GM12878 (cell line): Measurements from ENCODE around the gene HERPUD2. TPM values are rescaled to one million over a fixed set of nuclear protein-coding genes. Genes with fewer than 3 reads are reported as not detected.

Source experiments
- ATAC-seq: fragments of 200-7000 bp; cut with Tn5 transposase; 3 replicates; pipeline ENCODE4 v1.9.1; 2020; ENCODE audit warnings: mild to moderate bottlenecking, moderate library complexity
- BruUV-seq: library from RNA; stranded (reverse); fragments of 400-500 nt; replicated peaks from 2 replicates; lab custom pipeline; 2021; lab: Mats Ljungman, UMichigan
- CTCF ChIA-PET: fragments of 300-600 bp; sonication (Branson Sonifier 250); formaldehyde crosslinking; extraction: SDS; loops from one replicate; lab custom pipeline; 2021; ENCODE audit warnings: inconsistent platforms; lab: Yijun Ruan, JAX
- POLR2A ChIA-PET: fragments of 350-600 bp; formaldehyde crosslinking; extraction: SDS; loops from one replicate; lab custom pipeline; 2021; ENCODE audit warnings: inconsistent platforms; lab: Charles Lee
- RAD21 ChIA-PET: fragments of 300-600 bp; sonication (Branson Sonifier 250); formaldehyde crosslinking; loops from one replicate; lab custom pipeline; 2023; ENCODE audit warnings: antibody characterized with exemption; ENCODE audit not compliant: unreplicated experiment; lab: Charles Lee
- SMC1A ChIA-PET: fragments of 300-600 bp; sonication (Branson Sonifier 250); formaldehyde crosslinking; loops from one replicate; lab custom pipeline; 2023; ENCODE audit not compliant: unreplicated experiment, uncharacterized antibody; lab: Charles Lee
- DNase-seq: peaks from one replicate; pipeline ENCODE4 v3.0.0-alpha.2; 2011; ENCODE audit warnings: low read depth, low spot score
- FAIRE-seq: peaks from 3 replicates; lab custom pipeline; 2011; peaks lifted over from hg19 to GRCh38; lab: Jason Lieb, UNC
- H2AFZ ChIP-seq: 2 replicates; pipeline ENCODE4 v1.6.0; 2011; ENCODE audit warnings: low read depth, low read length, control low read depth; ENCODE audit not compliant: control insufficient read depth
- H3K27ac ChIP-seq: 2 replicates; pipeline ENCODE4 v1.5.1; 2011; ENCODE audit warnings: control low read depth; ENCODE audit not compliant: control insufficient read depth, insufficient read depth
- H3K27me3 ChIP-seq, 2 experiments: replicated peaks in 1 of 2; 2 replicates each; pipeline versions ENCODE4 v1.6.0 to v1.6.1; 2011; ENCODE audit warnings: low read length in 1 of 2; ENCODE audit not compliant: control insufficient read depth in 2 of 2, insufficient read depth in 2 of 2
- H3K36me3 ChIP-seq, 2 experiments: 2 replicates each; pipeline ENCODE4 v1.5.1; 2011; ENCODE audit warnings: low read length in 1 of 2; ENCODE audit not compliant: control insufficient read depth in 2 of 2, insufficient read depth in 2 of 2
- H3K4me1 ChIP-seq: 2 replicates; pipeline ENCODE4 v1.6.1; 2011; ENCODE audit warnings: mild to moderate bottlenecking, low read length, moderate library complexity, mixed read lengths; ENCODE audit not compliant: control insufficient read depth, insufficient read depth
- H3K4me2 ChIP-seq: 2 replicates; pipeline ENCODE4 v1.6.0; 2011; ENCODE audit warnings: control low read depth; ENCODE audit not compliant: control insufficient read depth, insufficient read depth
- H3K4me3 ChIP-seq: fragments of 200-600 bp; sonication (generic); 2 replicates; pipeline ENCODE4 v1.5.1; 2016
- H3K79me2 ChIP-seq: 2 replicates; pipeline ENCODE4 v1.6.0; 2011; ENCODE audit warnings: low read length; ENCODE audit not compliant: control insufficient read depth, insufficient read depth
- H3K9ac ChIP-seq: 2 replicates; pipeline ENCODE4 v1.8.0; 2011; ENCODE audit warnings: low read length, control low read depth, mixed read lengths; ENCODE audit not compliant: control insufficient read depth, insufficient read depth
- H3K9me3 ChIP-seq: replicated peaks from 3 replicates; pipeline ENCODE4 v1.5.1; 2011; ENCODE audit warnings: mild to moderate bottlenecking, low read length; ENCODE audit not compliant: control insufficient read depth, insufficient read depth
- H4K20me1 ChIP-seq: 2 replicates; pipeline ENCODE4 v1.6.0; 2011; ENCODE audit not compliant: control insufficient read depth, insufficient read depth
- BACH1 ChIP-seq: fragments of 450-650 bp; IDR thresholded peaks from 2 replicates; pipeline ENCODE4 v1.6.1; 2017; ENCODE audit warnings: mild to moderate bottlenecking, borderline replicate concordance
- CEBPB ChIP-seq, 2 experiments: fragments of 150-350 bp in 1 of 2; IDR thresholded peaks; 2 replicates each; pipeline ENCODE4 v1.6.1; 2012 to 2014; ENCODE audit warnings: low read depth in 2 of 2, low read length in 2 of 2, borderline replicate concordance in 1 of 2, inconsistent platforms in 1 of 2
- CHD4 ChIP-seq: fragments of 200-600 bp; sonication (generic); IDR thresholded peaks from 2 replicates; pipeline ENCODE4 v1.6.1; 2016; ENCODE audit warnings: mild to moderate bottlenecking
- ETV6 ChIP-seq, 2 experiments: fragments of 450-650 bp in 1 of 2; IDR thresholded peaks in 1 of 2; conservative IDR thresholded peaks in 1 of 2; 2 replicates each; pipeline ENCODE4 v1.6.1; 2014; ENCODE audit warnings: antibody characterized with exemption in 1 of 2, borderline replicate concordance in 1 of 2, low read depth in 1 of 2, mild to moderate bottlenecking in 1 of 2, moderate library complexity in 1 of 2
- FOS ChIP-seq: IDR thresholded peaks from 3 replicates; pipeline ENCODE4 v1.6.1; 2011; ENCODE audit warnings: borderline replicate concordance; ENCODE audit not compliant: insufficient read length; ENCODE audit errors: extremely low read depth
- HCFC1 ChIP-seq: fragments of 150-350 bp; IDR thresholded peaks from 2 replicates; pipeline ENCODE4 v1.6.1; 2014; ENCODE audit warnings: low read length
- MEF2B ChIP-seq: fragments of 450-650 bp; IDR thresholded peaks from 2 replicates; pipeline ENCODE4 v1.6.1; 2018; ENCODE audit warnings: mild to moderate bottlenecking, moderate library complexity; ENCODE audit not compliant: partially characterized antibody, poor library complexity, severe bottlenecking
- NR2C2 ChIP-seq: IDR thresholded peaks from 2 replicates; pipeline ENCODE4 v1.6.1; 2011; ENCODE audit warnings: borderline replicate concordance, low read depth; ENCODE audit not compliant: control insufficient read depth, insufficient read length
- PRDM15 ChIP-seq: fragments of 450-650 bp; formaldehyde crosslinking; IDR thresholded peaks from 2 replicates; pipeline ENCODE4 v1.4.0; 2020; ENCODE audit warnings: mild to moderate bottlenecking, moderate library complexity
- STAT3 ChIP-seq: IDR thresholded peaks from 2 replicates; pipeline ENCODE4 v1.6.1; 2011; ENCODE audit warnings: low read depth, low read length, improper control_type of control experiment
- ZBTB4 ChIP-seq: fragments of 450-650 bp; formaldehyde crosslinking; IDR thresholded peaks from 2 replicates; pipeline ENCODE4 v1.4.0; 2022; ENCODE audit warnings: mild to moderate bottlenecking, moderate library complexity
- ZNF687 ChIP-seq: fragments of 450-650 bp; IDR thresholded peaks from 2 replicates; pipeline ENCODE4 v1.6.1; 2017; ENCODE audit warnings: mild to moderate bottlenecking, moderate library complexity
- WGBS: methylation state at CpG from one replicate; pipeline ENCODE4 v1.1.6; 2016; ENCODE audit warnings: low lambda C conversion rate; ENCODE audit not compliant: insufficient replicate concordance, insufficient coverage; ENCODE audit errors: missing lambda C conversion rate; 5-methylcytosine and 5-hydroxymethylcytosine counted together
- in situ Hi-C: fragments of 300-500 bp; cut with MboI; formaldehyde crosslinking; loops from 9 replicates; pipeline ENCODE4 v1.14.3; 2018; ENCODE audit warnings: mixed read lengths
- intact Hi-C: fragments of 100-400 bp; cut with micrococcal nuclease; formaldehyde crosslinking; loops from one replicate; pipeline ENCODE4 v1.14.2; 2022; ENCODE audit not compliant: unreplicated experiment
- polyA plus RNA-seq, 11 experiments: library from polyadenylated mRNA; depleted of rRNA in 4 of 11; unstranded in 6 of 11; stranded (reverse) in 5 of 11; fragments of >200 nt; fragmentation: Nextera tagmentation in 4 of 11; fragmentation: Illumina TruSeq in 1 of 11; extraction: Ambion mirVana in 4 of 11; extraction: Trizol in 1 of 11; gene quantifications; 1 replicate in 1 of 11; 2 replicates in 10 of 11; pipeline versions ENCODE4 v1.2.1 to v1.2.3, GENCODE V29; 2011 to 2016; ENCODE audit warnings: inconsistent platforms in 2 of 11, missing spikeins in 2 of 11, low read depth in 1 of 11
- total RNA-seq, 4 experiments: library from RNA; depleted of rRNA in 3 of 4; stranded (reverse); fragments of >200 nt in 3 of 4; fragmentation: Illumina TruSeq in 1 of 4; extraction: Trizol in 1 of 4; gene quantifications; 2 replicates each; pipeline versions ENCODE4 v1.2.1 to v1.2.3, GENCODE V29; 2013 to 2021

Gene HERPUD2
- total and polyA plus RNA-seq, 10 of the 15 experiments (the other 5 are each of a cell fraction or from before 2014, with no cell fraction given): 4.7 to 69.6 (median 13.9) TPM

- intact Hi-C loops: no loop called here
- DNase-seq: no peak
- Histone ChIP-seq H4K20me1 (no peaks in the 10 kb centered on the region), H3K27ac (no peak overlapping the region), H3K79me2 (no peaks in the 10 kb centered on the region), H3K4me1 (no peaks in the 10 kb centered on the region), H3K9me3 (no peaks in the 10 kb centered on the region), H3K27me3 (no peaks in the 10 kb centered on the region), H2AFZ (no peak overlapping the region), H3K9ac (no peak overlapping the region), H3K4me2 (no peak overlapping the region), H3K4me3 (no peak overlapping the region), H3K36me3 (no peaks in the 10 kb centered on the region)
- POLR2A ChIA-PET: interaction anchor here (1.7 kb wide), 1 partner anchor 66 kb away, joined by 6 read pairs; no protein-coding TSS in a partner anchor
- peak; percentile 13 for FAIRE-seq
- SMC1A ChIA-PET: interaction anchor here (1.0 to 3.1 kb wide), 7 partner anchors 10 to 170 kb away, joined by 3 to 26 read pairs (median 5); no protein-coding TSS in a partner anchor
- WGBS: 100% methylated on average over 1 of the region's 1 CpG
- in situ Hi-C loops: no loop called here
- peak; percentile 39; the same call in 2 of the 3 replicates for ATAC-seq
- RAD21 ChIA-PET: interaction anchor here (2.7 kb wide), 1 partner anchor 11 kb away, joined by 13 read pairs; no protein-coding TSS in a partner anchor
- BruUV-seq: no TSS peak
- CTCF ChIA-PET: interaction anchor here (0.8 to 2.0 kb wide), 5 partner anchors 11 to 113 kb away, joined by 3 to 11 read pairs (median 4); no protein-coding TSS in a partner anchor
- TF ChIP-seq NR2C2: no peak
- TF ChIP-seq PRDM15 (CRISPR knock-in tag): no peak
- no peak for TF ChIP-seq ZBTB4 (CRISPR knock-in tag)
- TF ChIP-seq ETV6 (conservative IDR thresholded peaks at IDR 0.05 in 1 of 2, IDR thresholded peaks at IDR 0.05 in 1 of 2; ENCODE audit: borderline replicate concordance in 1 of 2, low read depth in 1 of 2): no peak
- no peak for TF ChIP-seq CEBPB (IDR thresholded peaks at IDR 0.05; ENCODE audit: borderline replicate concordance in 1 of 2, low read depth in 2 of 2, low read length in 2 of 2)
- TF ChIP-seq CHD4: no peak
- no peak for TF ChIP-seq BACH1
- no peak for TF ChIP-seq FOS
- no peak for TF ChIP-seq STAT3
- TF ChIP-seq ZNF687: no peak
- no peak for TF ChIP-seq HCFC1
- TF ChIP-seq MEF2B: no peak
Measured at GRCh38 chr7:35736725-35737124, 41.8 kb upstream of the HERPUD2 start.
